CD4-positive, alpha-beta T cell treated with Interleukin-10 for 1 hour (primary cell): Measurements from ENCODE around the gene DGKA.
"Not testable (repeated sequence)": the region's sequence is repeated elsewhere in the genome, so short reads cannot be mapped to it uniquely, and the experiment has no call there.

ENCODE experiments used
- DNase-seq: peaks from one replicate; pipeline ENCODE4 v3.0.0-alpha.2; 2020

Gene DGKA

DNA sequence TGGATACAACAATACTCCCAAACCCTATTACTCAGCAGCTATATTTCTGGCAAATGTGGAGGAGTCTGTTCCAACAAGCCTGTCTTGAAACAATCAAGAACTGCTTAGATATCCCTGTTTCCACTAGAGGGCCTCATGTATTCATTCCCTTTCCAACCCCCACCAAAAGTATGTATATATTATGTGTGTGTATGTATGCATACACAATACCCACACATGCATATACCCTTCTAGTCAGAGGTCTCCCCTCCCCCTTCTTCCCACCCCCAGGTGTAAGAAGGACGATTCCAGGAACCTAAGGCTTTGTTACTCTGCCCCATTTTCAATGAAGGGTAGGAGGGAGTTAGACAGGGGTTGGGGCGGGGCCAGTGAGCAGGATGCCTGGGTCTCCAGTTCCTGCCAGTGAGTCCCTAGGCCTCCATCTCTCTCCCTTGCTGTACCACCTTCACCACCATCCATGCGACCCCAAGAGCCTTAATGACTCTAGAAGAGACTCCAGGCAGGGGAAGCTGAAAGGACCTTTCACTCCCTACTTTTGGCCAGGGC, at the start of gene DGKA:
Gene DGKA (plus strand): TSS at position 392 of the 546 bp plus-strand sequence. CDS start 5,342 bp downstream, outside the sequence.
- DNase-seq = peak; percentile 71

DNA sequence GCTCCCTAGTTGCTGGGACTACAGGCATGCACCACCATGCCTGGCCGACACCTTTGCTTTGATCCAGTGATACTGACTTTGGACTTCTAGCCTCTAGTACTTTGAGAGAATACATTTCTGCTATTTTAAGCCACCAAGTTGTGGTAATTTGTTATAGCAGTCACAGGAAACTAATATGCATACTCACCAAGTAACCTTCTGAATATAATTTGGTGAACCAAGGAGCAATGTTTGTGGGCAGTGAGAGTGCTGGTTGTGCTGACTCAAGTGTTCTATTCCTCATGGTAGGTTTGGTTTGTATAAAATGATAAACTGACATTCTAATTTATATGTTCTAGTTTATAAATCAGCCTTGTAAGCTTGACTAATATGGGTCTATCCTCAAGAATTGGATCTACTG, 45.8 kb upstream of the DGKA start:
- DNase-seq = no peak

DNA sequence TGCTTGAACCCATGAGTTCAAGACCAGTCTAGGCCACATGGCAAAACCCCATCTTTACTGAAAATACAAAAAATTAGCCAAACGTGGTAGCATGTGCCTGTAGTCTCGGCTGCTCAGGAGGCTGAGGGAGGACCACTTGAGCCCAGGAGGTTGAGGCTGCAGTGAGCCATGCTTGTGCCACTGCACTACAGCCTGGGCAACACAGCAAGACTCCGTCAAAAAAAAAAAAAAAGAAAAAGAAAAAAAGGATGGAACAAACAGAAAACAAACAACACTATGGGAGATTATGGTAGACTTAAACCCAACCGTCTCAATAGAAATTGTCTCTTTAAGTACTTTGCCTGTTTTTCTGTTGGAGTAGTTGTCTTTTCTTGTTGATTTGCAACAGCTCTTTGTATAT, 39.7 kb upstream of the DGKA start:
- no peak for DNase-seq

GRCh38 chr12:55893723-55894122, 37.2 kb upstream of the DGKA start:
- no peak for DNase-seq

GRCh38 chr12:55899082-55899481, 31.9 kb upstream of the DGKA start:
- no peak for DNase-seq

DNA sequence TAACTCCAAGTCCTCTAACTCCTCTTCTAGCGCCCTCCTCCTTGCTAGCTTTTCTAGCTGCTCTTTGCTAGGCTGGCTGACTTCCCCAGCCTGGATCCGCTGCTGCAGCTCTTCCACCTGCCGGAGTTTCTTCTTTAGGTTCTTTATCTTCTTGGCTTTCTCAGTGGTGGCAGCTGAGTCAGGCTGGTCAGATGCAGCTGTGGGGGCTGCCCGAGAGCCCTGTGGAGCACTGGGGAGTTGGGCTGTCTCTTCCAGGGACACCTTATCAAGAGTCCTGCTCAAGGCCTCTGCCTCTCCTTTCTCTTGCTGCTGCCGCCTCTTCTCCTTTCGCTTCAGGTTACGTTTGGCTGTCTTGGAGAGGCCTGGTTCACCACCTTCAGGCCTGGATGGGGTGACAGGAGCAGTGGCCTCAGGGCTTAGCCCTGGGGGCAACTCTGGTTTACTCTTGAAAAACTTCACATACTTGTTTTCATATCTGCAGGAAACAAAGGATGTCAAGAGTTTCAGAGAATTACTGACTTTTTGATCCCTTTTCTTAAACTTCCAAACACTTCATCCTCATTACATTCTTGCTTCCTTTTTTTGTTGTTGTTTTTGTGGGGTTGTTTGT, 29.0 kb upstream of the DGKA start:
- no peak for DNase-seq

DNA sequence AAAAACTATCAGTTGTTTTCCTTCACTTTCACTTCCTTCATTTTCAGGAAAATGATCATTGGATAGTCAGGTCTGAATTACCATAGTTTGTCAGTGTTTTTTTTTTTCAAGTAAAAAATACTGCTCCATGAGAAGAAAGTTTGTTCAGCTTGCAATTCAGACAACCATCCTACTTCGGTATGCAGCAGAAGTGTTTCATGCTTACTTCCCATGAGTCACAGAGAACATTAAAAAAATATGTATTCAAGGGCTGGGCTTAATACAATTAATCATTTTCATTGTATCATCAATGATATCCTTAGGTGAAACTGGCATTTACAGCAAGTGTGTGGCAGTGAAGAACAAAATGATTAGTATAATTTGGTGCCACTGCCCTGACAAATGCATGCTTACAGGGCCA, 24.9 kb upstream of the DGKA start:
- no peak for DNase-seq

- DNase-seq = no peak
Measured at GRCh38 chr12:55908726-55909512, 22.0 kb upstream of the DGKA start.

DNA sequence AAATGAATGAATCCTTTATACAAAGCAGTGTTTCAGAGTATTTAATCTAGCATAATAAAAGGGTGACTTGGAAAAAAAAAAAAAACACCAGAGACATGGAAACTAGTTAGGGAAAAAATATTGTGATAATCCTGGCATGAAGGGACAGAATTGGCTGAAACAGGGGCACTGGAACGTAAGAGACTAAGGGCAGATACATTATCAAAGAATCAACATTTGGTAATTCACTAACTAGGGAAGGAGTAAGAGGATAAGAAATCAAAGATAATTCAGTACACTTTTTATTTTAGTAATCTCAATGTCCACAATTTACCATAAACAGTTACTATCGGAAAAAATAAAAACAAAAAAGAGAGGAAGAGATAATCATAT, 21.5 kb upstream of the DGKA start:
- DNase-seq = no peak

GRCh38 chr12:55912908-55913307, 18.1 kb upstream of the DGKA start:
- DNase-seq = no peak

- no peak for DNase-seq
Measured at GRCh38 chr12:55915482-55915859, 15.5 kb upstream of the DGKA start.

- DNase-seq = not testable (repeated sequence)
Measured at GRCh38 chr12:55919032-55919431, 11.9 kb upstream of the DGKA start.

- DNase-seq = no peak
Measured at GRCh38 chr12:55922126-55922525, 8.8 kb upstream of the DGKA start.

DNA sequence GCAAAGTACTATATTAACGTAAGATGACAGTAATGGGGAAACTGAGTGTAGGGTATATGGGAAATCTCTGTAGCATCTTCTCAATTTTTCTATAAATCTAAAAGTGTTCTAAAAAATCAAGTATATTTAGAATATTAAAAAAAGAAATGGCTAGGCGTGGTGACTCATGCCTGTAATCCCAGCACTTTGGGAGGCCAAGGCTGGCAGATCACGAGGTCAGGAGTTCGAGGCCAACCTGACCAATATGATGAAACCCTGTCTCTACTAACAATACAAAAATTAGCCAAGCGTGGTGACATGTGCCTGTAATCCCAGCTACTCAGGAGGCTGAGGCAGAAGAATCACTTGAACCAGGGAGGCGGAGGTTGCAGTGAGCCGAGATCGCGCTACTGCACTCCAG, 7.3 kb upstream of the DGKA start:
- DNase-seq = not testable (repeated sequence)

GRCh38 chr12:55925371-55925770, 5.6 kb upstream of the DGKA start:
- no peak for DNase-seq

- DNase-seq = no peak
Measured at GRCh38 chr12:55925870-55926737, 4.9 kb upstream of the DGKA start.

- peak; percentile 94 for DNase-seq
Measured at GRCh38 chr12:55926738-55927587, 4.0 kb upstream of the DGKA start.

DNA sequence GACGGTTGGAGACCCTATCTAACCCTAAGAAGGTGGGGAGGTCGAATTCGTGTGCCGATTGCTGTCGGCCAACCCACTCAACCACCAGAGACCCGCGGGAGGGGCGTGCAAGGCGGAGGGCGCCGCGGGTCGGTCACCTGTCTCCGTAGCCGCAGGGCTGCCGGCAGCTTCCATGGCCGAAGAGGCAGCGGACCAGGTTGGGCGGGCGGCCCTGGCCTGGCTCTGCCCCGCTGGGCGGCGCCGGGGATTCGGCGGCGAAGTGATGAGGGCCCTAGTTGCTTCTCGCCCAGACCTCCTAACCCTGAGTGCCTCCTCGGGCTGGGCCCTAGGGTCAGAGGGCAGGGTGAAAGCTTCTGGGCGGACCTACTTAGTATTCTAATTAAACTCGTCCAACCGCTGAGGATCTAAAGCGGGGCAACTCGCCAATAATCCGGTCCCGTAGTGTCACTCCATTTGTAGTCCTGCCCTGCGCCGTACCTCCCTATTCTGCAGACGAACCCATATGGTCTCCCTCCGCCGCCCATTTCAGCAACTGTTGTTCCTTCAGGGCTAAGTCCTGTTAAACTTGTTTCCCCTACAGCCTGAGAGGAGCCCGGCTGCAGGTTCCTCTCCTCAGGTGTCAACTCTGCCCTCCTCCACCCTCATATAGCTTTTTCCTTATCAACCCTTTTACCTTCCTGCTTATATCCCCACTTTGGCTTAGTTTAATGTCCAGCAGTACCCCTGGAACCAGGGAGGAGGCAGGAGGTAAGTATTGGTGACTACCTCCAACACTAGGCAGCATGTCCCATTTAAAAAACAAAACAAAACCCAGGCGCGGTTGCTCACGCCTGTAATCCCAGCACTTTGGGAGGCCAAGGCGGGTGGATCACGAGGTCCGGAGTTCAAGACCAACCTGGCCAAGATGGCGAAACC, 3.1 kb upstream of the DGKA start, which contains the start of gene PYM1:
Gene PYM1 (minus strand): TSS at position 307 of the 915 bp plus-strand sequence. CDS start 133 bp downstream, at position 174.
- DNase-seq = peak; percentile 78

GRCh38 chr12:55929306-55929791, 1.6 kb upstream of the DGKA start:
- peak; percentile 90 for DNase-seq

GRCh38 chr12:55931317-55931779, 386 bp downstream of the DGKA start:
- no peak for DNase-seq
